Ishikawa (cell line): Measurements from ENCODE around the gene VPS39.

Experiments used
- CEBPB ChIP-seq: IDR thresholded peaks from 2 replicates; pipeline ENCODE4 v1.6.1; 2012
- RAD21 ChIP-seq: IDR thresholded peaks from 2 replicates; pipeline ENCODE4 v1.6.1; 2012; ENCODE audit warnings: low read depth
- TF ChIP-seq, protein P1 (sequence below): IDR thresholded peaks from 2 replicates; pipeline ENCODE4 v1.6.1; 2012

DNA sequence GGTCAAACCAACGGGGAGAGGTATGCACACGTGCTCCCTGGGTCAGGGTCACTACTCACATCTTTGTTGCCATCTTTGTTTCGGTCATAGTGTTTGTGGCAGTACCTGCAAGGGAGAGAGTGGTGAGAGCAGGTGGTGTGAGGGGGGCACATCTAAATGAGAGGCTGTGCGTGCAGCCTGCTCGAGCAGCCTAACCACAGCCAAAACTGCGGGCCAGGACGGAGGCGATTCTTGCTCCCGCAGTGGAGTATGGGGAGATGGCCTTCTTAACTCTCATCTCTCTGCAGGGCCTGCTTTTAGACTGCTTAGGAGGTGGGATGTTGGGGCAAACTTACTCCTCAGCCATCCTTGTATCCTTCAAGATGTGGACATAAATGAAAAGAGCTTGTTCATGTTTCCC, 44.8 kb downstream of the VPS39 start:
- TF ChIP-seq CEBPB (no peak), RAD21 (no peak)
- TF ChIP-seq, protein P1, sequence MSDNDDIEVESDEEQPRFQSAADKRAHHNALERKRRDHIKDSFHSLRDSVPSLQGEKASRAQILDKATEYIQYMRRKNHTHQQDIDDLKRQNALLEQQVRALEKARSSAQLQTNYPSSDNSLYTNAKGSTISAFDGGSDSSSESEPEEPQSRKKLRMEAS = no peak
